Activated CD4-positive, alpha-beta T cell treated with anti-CD3 and anti-CD28 coated beads, Interleukin-10, Interleukin-2, amounts not matched to agents 100 ng/mL and 50 ng/mL, durations not matched to agents 16 hours and 8 hours (primary cell): ENCODE results near the gene SNURF.
A peak's percentile ranks its signal among the peaks of the same experiment; 100 is the strongest.
"Not testable (repeated sequence)": the region's sequence is repeated elsewhere in the genome, so short reads cannot be mapped to it uniquely, and the experiment has no call there.

Experiments
- DNase-seq: peaks from one replicate; pipeline ENCODE4 v3.0.0-alpha.2; 2020

The SNURF gene

GRCh38 chr15:24954783-24955530 is at the start of gene SNURF, which contains the start of gene SNRPN:
Gene SNURF (plus strand): TSS chr15:24954987. CDS start chr15:24955049, 62 bp downstream.
Gene SNRPN (plus strand): TSS chr15:24954987. CDS start chr15:24974454, 19,467 bp downstream.
- DNase-seq = peak; percentile 80

GRCh38 chr15:24916305-24917009 is 38.3 kb upstream of the SNURF start:
- DNase-seq = peak; percentile 4

- DNase-seq = no peak
Observed at GRCh38 chr15:24917431-24917830, 37.4 kb upstream of the SNURF start.

- DNase-seq = no peak
Observed at GRCh38 chr15:24919446-24919845, 35.3 kb upstream of the SNURF start.

- not testable (repeated sequence) for DNase-seq
Observed at GRCh38 chr15:24922781-24923180, 32.0 kb upstream of the SNURF start.

GRCh38 chr15:24924153-24924552 is 30.6 kb upstream of the SNURF start:
- DNase-seq = no peak

- no peak for DNase-seq
Observed at GRCh38 chr15:24924621-24925020, 30.2 kb upstream of the SNURF start.

GRCh38 chr15:24931874-24932732 is 22.7 kb upstream of the SNURF start:
- DNase-seq = not testable (repeated sequence)

GRCh38 chr15:24933716-24934115 is 21.1 kb upstream of the SNURF start:
- no peak for DNase-seq

- DNase-seq = not testable (repeated sequence)
Observed at GRCh38 chr15:24938224-24938623, 16.6 kb upstream of the SNURF start.

GRCh38 chr15:24940236-24940635 is 14.6 kb upstream of the SNURF start:
- no peak for DNase-seq

- DNase-seq = no peak
Observed at GRCh38 chr15:24943361-24943760, 11.4 kb upstream of the SNURF start.

GRCh38 chr15:24944954-24945353 is 9.8 kb upstream of the SNURF start:
- no peak for DNase-seq

- DNase-seq = no peak
Observed at GRCh38 chr15:24945711-24946110, 9.1 kb upstream of the SNURF start.

- no peak for DNase-seq
Observed at GRCh38 chr15:24948495-24948894, 6.3 kb upstream of the SNURF start.

GRCh38 chr15:24955531-24955921 is 739 bp downstream of the SNURF start:
- DNase-seq = peak; percentile 4

- DNase-seq = peak; percentile 83
Observed at GRCh38 chr15:24956111-24956838, 1.5 kb downstream of the SNURF start.

- DNase-seq = no peak
Observed at GRCh38 chr15:24957691-24958090, 2.9 kb downstream of the SNURF start.

- no peak for DNase-seq
Observed at GRCh38 chr15:24961967-24962366, 7.2 kb downstream of the SNURF start.

GRCh38 chr15:24962880-24963279 is 8.1 kb downstream of the SNURF start:
- DNase-seq = no peak

GRCh38 chr15:24966364-24967103 is 11.7 kb downstream of the SNURF start:
- no peak for DNase-seq

GRCh38 chr15:24971052-24971451 is 16.3 kb downstream of the SNURF start:
- DNase-seq = no peak
